ENCODE results near the gene PHF2.

DNA sequence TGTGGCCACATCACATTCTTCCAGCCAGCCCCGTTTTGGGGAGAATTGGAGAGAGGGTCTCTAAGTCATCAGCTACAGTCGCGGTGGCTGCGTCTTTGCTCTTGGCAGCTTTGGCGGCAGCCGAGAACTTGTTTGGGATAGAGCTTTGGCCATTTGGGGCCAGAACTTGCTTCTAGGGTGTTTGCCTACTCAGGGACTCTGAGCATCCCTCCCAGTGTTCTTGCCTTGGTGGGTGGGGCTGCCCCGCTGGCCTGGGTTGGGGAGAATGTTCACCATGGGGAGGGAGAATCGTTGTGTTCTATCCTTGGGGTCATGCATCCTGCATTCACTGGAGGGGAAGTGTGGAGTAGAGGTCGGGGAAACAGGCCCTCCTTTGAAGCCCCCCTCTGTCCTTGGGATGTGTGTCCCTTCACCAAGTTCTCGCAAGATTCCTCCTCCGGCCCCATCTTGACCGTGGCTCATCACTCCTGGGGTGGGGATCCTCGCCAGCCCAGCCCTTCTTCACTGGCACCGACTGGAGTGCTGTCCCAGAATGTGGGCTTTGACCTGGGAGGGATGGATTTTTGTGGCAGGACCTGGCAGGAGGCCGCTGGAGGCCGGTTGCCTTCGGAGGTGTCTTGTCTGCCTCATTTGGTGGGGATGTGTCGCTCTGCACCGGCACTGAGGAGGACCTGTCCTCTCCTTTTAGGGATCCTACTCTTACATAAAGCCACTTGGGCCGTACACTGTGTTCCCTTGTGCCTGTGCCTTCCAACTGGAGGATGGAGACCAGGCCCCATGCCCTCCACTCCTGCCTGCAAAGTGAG lies 3.5 kb downstream of the PHF2 start:
- TF ChIP-seq, protein P1, sequence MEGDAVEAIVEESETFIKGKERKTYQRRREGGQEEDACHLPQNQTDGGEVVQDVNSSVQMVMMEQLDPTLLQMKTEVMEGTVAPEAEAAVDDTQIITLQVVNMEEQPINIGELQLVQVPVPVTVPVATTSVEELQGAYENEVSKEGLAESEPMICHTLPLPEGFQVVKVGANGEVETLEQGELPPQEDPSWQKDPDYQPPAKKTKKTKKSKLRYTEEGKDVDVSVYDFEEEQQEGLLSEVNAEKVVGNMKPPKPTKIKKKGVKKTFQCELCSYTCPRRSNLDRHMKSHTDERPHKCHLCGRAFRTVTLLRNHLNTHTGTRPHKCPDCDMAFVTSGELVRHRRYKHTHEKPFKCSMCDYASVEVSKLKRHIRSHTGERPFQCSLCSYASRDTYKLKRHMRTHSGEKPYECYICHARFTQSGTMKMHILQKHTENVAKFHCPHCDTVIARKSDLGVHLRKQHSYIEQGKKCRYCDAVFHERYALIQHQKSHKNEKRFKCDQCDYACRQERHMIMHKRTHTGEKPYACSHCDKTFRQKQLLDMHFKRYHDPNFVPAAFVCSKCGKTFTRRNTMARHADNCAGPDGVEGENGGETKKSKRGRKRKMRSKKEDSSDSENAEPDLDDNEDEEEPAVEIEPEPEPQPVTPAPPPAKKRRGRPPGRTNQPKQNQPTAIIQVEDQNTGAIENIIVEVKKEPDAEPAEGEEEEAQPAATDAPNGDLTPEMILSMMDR (conservative IDR thresholded peaks at IDR 0.05; ENCODE audit: low read length): no peak
- no peak for TF ChIP-seq EZH2phosphoT487 (IDR thresholded peaks at IDR 0.05; ENCODE audit: borderline replicate concordance)
